ENCODE data around the gene PAF1.

GRCh38 chr19:39397360-39398296 is 6.7 kb upstream of the PAF1 start:
- TF ChIP-seq, protein P1, sequence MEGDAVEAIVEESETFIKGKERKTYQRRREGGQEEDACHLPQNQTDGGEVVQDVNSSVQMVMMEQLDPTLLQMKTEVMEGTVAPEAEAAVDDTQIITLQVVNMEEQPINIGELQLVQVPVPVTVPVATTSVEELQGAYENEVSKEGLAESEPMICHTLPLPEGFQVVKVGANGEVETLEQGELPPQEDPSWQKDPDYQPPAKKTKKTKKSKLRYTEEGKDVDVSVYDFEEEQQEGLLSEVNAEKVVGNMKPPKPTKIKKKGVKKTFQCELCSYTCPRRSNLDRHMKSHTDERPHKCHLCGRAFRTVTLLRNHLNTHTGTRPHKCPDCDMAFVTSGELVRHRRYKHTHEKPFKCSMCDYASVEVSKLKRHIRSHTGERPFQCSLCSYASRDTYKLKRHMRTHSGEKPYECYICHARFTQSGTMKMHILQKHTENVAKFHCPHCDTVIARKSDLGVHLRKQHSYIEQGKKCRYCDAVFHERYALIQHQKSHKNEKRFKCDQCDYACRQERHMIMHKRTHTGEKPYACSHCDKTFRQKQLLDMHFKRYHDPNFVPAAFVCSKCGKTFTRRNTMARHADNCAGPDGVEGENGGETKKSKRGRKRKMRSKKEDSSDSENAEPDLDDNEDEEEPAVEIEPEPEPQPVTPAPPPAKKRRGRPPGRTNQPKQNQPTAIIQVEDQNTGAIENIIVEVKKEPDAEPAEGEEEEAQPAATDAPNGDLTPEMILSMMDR (IDR thresholded peaks at IDR 0.05) = peak; percentile 100
- 0 out of 2 replicates have a peak, but pooled peaks have one; percentile 46 for TF ChIP-seq RFX5 (IDR thresholded peaks at IDR 0.05)
- TF ChIP-seq ESRRA (IDR thresholded peaks at IDR 0.05; ENCODE audit: borderline replicate concordance, low read length) = peak; percentile 75; the same call in 1 of the 2 replicates
- no peak for TF ChIP-seq NPAS2 (CRISPR knock-in tag; IDR thresholded peaks at IDR 0.05; ENCODE audit: borderline replicate concordance)
- TF ChIP-seq POLR2A (IDR thresholded peaks at IDR 0.05; ENCODE audit: low read length) = peak; percentile 47; the same call in 1 of the 2 replicates
- TF ChIP-seq CEBPB (IDR thresholded peaks at IDR 0.05) = no peak
- peak; percentile 60 for TF ChIP-seq MAX (IDR thresholded peaks at IDR 0.05)
- peak; percentile 94 for TF ChIP-seq ZFP36 (IDR thresholded peaks at IDR 0.05; ENCODE audit: borderline replicate concordance, partially characterized antibody)
